Gastroesophageal sphincter (tissue), 4 donors: Measurements from ENCODE around the gene TPD52L1. TPM values are rescaled to one million over a fixed set of nuclear protein-coding genes. Genes with fewer than 3 reads are reported as not detected.

Experiments
- ATAC-seq: fragments of 150-250 bp; one replicate; pipeline ENCODE4 v1.9.1; 2016; ENCODE audit warnings: mild to moderate bottlenecking, moderate library complexity
- H3K27ac ChIP-seq, 4 donors: fragments of 200-600 bp; sonication (generic) in 3 of 4; 1 replicate in 3 of 4; 2 replicates in 1 of 4; pipeline ENCODE4 v1.5.1; 2016 to 2019
- H3K27me3 ChIP-seq: fragments of 200-600 bp; sonication (generic); one replicate; pipeline ENCODE4 v1.5.1; 2019
- H3K36me3 ChIP-seq, 2 donors: fragments of 200-600 bp; sonication (generic); one replicate each; pipeline ENCODE4 v1.5.1; 2019; ENCODE audit warnings: control low read depth in 1 of 2
- H3K4me1 ChIP-seq, 3 donors: fragments of 200-600 bp; sonication (generic); 1 replicate in 2 of 3; 2 replicates in 1 of 3; pipeline ENCODE4 v1.5.1; 2016 to 2019; ENCODE audit warnings: control low read depth in 2 of 3
- H3K4me3 ChIP-seq, 2 donors: fragments of 200-600 bp; sonication (generic); one replicate each; pipeline ENCODE4 v1.5.1; 2019; ENCODE audit warnings: mild to moderate bottlenecking in 1 of 2, moderate library complexity in 1 of 2
- H3K9me3 ChIP-seq, 3 donors: fragments of 200-600 bp; sonication (generic); one replicate each; pipeline ENCODE4 v1.5.1; 2017 to 2019; ENCODE audit warnings: control low read depth in 2 of 3
- CTCF ChIP-seq, 4 experiments: fragments of 200-600 bp in 2 of 4; fragments of 450-650 bp in 2 of 4; sonication (generic) in 1 of 4; IDR thresholded peaks; one replicate each; pipeline ENCODE4 v1.5.1; 2017 to 2019; ENCODE audit warnings: antibody characterized with exemption in 4 of 4, mild to moderate bottlenecking in 2 of 4, moderate library complexity in 2 of 4
- EP300 ChIP-seq: sonication (generic); formaldehyde crosslinking; IDR thresholded peaks from one replicate; pipeline ENCODE4 v1.6.1; 2017; ENCODE audit warnings: antibody characterized with exemption, mild to moderate bottlenecking
- POLR2A ChIP-seq, 2 donors: fragments of 450-650 bp; IDR thresholded peaks; one replicate each; pipeline ENCODE4 v1.6.1; 2017; ENCODE audit warnings: antibody characterized with exemption in 2 of 2, mild to moderate bottlenecking in 2 of 2, moderate library complexity in 1 of 2
- POLR2AphosphoS5 ChIP-seq: sonication (generic); formaldehyde crosslinking; IDR thresholded peaks from one replicate; pipeline ENCODE4 v1.6.1; 2017; ENCODE audit warnings: antibody characterized with exemption
- WGBS, 2 donors: methylation state at CpG; one replicate each; pipeline ENCODE4 v1.1.5; 2018; ENCODE audit warnings: low coverage in 1 of 2; 5-methylcytosine and 5-hydroxymethylcytosine counted together
- total RNA-seq, 4 donors: library from RNA; depleted of rRNA; stranded (reverse); fragments of >200 nt; gene quantifications; one replicate each; pipeline ENCODE4 v1.1.0, GENCODE V29; 2016

Gene TPD52L1
- total RNA-seq, 4 donors from 2014 or later, result 11.2 to 59.7 (median 20.2) TPM

- no peaks in the 10 kb centered on the region for H3K9me3 ChIP-seq
- H3K27me3 ChIP-seq, result no peaks in the 10 kb centered on the region
- 57 to 75% methylated on average over 3 of the region's 3 CpGs for WGBS, 2 donors
- no peaks in the 10 kb centered on the region for H3K36me3 ChIP-seq
- peaks cover 0 to 5% (median 4%) of the 10 kb centered on the region in 3 donors for H3K4me1 ChIP-seq
- no peak overlapping the region for H3K27ac ChIP-seq
- no peak overlapping the region for H3K4me3 ChIP-seq
- ATAC-seq, result no peak
- TF ChIP-seq POLR2AphosphoS5 (no peak), CTCF (IDR thresholded peaks at IDR 0.05) (no peak), POLR2A (IDR thresholded peaks at IDR 0.05) (no peak), EP300 (no peak)
Measured at GRCh38 chr6:125169058-125169457, 15.5 kb downstream of the TPD52L1 start.

GRCh38 chr6:125169522-125169921 is 15.9 kb downstream of the TPD52L1 start:
- Histone ChIP-seq H3K36me3 (no peaks in the 10 kb centered on the region), H3K9me3 (no peaks in the 10 kb centered on the region), H3K27ac (no peak overlapping the region), H3K27me3 (no peaks in the 10 kb centered on the region), H3K4me1 (peaks cover 0 to 5% (median 4%) of the 10 kb centered on the region in 3 donors), H3K4me3 (no peak overlapping the region)
- no peak for ATAC-seq
- 85 to 88% methylated on average over 2 to 3 of the region's 3 CpGs for WGBS, 2 donors
- no peak for TF ChIP-seq POLR2A (IDR thresholded peaks at IDR 0.05)
- no peak for TF ChIP-seq EP300
- TF ChIP-seq POLR2AphosphoS5, result no peak
- TF ChIP-seq CTCF (IDR thresholded peaks at IDR 0.05), result no peak

GRCh38 chr6:125170376-125170775 is 16.8 kb downstream of the TPD52L1 start:
- no peaks in the 10 kb centered on the region for H3K27me3 ChIP-seq
- H3K27ac ChIP-seq, result no peak overlapping the region
- no peaks in the 10 kb centered on the region for H3K9me3 ChIP-seq
- WGBS, 2 donors, result 41 to 50% methylated on average over 1 of the region's 1 CpG
- H3K36me3 ChIP-seq, result no peaks in the 10 kb centered on the region
- H3K4me1 ChIP-seq, result peaks cover 0 to 5% (median 4%) of the 10 kb centered on the region in 3 donors
- peak; percentile 68 for ATAC-seq
- no peak overlapping the region for H3K4me3 ChIP-seq
- TF ChIP-seq POLR2A (IDR thresholded peaks at IDR 0.05), result no peak
- TF ChIP-seq CTCF (IDR thresholded peaks at IDR 0.05), result no peak
- TF ChIP-seq EP300, result no peak
- TF ChIP-seq POLR2AphosphoS5, result no peak

- H3K36me3 ChIP-seq, result no peaks in the 10 kb centered on the region
- no peaks in the 10 kb centered on the region for H3K27me3 ChIP-seq
- H3K9me3 ChIP-seq, result no peaks in the 10 kb centered on the region
- no peak for TF ChIP-seq POLR2A (IDR thresholded peaks at IDR 0.05)
- TF ChIP-seq EP300, result no peak
- no peak for TF ChIP-seq POLR2AphosphoS5
- no peak for TF ChIP-seq CTCF (IDR thresholded peaks at IDR 0.05)
- H3K4me1 ChIP-seq, result peaks cover 0 to 5% (median 4%) of the 10 kb centered on the region in 3 donors
- WGBS, 2 donors, result 88% methylated on average over 6 of the region's 6 CpGs
- no peak overlapping the region for H3K27ac ChIP-seq
- H3K4me3 ChIP-seq, result no peak overlapping the region
- no peak for ATAC-seq
Measured at GRCh38 chr6:125173341-125174095, 19.9 kb downstream of the TPD52L1 start.

- no peak for TF ChIP-seq POLR2A (IDR thresholded peaks at IDR 0.05)
- TF ChIP-seq CTCF (IDR thresholded peaks at IDR 0.05), result no peak
- no peak for TF ChIP-seq EP300
- no peak for TF ChIP-seq POLR2AphosphoS5
- H3K36me3 ChIP-seq, result no peaks in the 10 kb centered on the region
- H3K27ac ChIP-seq, result no peak overlapping the region
- WGBS, 2 donors, result 27 to 33% methylated on average over 1 of the region's 1 CpG
- no peak overlapping the region for H3K4me3 ChIP-seq
- H3K27me3 ChIP-seq, result no peaks in the 10 kb centered on the region
- H3K9me3 ChIP-seq, result no peaks in the 10 kb centered on the region
- peaks cover 0 to under 1% (median 0%) of the 10 kb centered on the region in 3 donors for H3K4me1 ChIP-seq
- no peak for ATAC-seq
Measured at GRCh38 chr6:125174626-125175025, 21.1 kb downstream of the TPD52L1 start.
